GM19025 (cell line): Measurements from ENCODE around the gene GATA6.
"Not testable (repeated sequence)": the region's sequence is repeated elsewhere in the genome, so short reads cannot be mapped to it uniquely, and the experiment has no call there.

ENCODE experiments used
- ATAC-seq: cut with Tn5 transposase; IDR thresholded peaks from one replicate; pipeline ENCODE4 v1.9.1; 2021; ENCODE audit warnings: mild to moderate bottlenecking, low read depth, moderate library complexity; ENCODE audit not compliant: unreplicated experiment

Gene GATA6

DNA sequence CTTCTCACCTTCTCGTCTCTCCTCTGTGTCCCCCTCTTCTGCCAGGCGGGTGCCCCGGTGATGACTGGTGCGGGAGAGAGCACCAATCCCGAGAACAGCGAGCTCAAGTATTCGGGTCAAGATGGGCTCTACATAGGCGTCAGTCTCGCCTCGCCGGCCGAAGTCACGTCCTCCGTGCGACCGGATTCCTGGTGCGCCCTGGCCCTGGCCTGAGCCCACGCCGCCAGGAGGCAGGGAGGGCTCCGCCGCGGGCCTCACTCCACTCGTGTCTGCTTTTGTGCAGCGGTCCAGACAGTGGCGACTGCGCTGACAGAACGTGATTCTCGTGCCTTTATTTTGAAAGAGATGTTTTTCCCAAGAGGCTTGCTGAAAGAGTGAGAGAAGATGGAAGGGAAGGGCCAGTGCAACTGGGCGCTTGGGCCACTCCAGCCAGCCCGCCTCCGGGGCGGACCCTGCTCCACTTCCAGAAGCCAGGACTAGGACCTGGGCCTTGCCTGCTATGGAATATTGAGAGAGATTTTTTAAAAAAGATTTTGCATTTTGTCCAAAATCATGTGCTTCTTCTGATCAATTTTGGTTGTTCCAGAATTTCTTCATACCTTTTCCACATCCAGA, 31.3 kb downstream of the GATA6 start:
- no peak for ATAC-seq

DNA sequence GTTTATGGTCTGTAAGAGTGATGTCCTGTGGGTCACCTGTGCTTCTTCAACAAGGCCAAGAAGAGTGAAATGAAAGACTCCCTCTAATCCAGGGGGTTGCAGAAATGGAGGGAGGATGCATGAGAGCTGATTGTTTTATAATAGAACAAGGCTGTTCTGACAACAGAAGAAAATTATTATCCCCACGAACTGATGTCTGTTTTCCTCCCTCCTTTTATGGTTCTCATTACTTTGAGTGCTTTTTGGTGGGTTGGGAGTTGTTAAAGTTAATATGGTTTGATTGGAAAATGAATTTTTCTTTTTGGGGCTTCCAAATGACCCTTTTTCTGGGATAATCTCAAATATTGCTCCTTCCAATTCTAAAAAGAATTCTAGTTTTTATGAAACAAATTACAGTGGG, 33.6 kb downstream of the GATA6 start:
- ATAC-seq: no peak

DNA sequence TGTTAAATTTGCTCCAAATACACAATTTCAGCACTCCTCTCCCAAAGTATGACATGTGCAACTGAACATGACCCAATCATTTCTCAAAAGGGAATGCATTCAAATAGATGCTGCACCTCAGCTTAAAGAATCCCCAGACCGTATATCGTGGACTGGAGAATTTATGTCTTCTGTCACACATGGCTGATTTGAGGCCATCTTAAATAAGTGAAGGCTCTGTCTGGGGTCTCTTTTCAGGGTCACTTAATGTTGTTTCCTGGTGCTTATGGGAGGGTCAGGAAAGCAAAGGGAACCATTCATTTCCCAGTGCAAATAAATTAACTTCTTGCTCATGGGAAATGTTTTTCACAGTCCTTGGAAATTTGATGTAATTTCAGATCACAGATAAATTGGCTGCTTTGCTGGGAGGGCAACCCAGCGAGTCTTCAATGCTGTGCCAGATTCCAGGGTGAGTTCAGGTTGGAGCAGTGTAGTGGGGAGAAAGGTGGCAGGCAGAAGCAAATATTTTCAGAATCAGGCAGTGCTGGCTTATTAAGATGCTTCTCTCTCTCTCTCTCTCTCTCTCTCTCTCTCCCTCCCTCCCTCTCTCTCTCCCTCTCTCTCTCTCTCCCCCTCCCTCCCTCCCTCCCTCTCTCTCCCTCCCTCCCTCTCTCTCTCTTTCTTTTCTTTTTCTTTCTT, 34.3 kb downstream of the GATA6 start:
- ATAC-seq: no peak

DNA sequence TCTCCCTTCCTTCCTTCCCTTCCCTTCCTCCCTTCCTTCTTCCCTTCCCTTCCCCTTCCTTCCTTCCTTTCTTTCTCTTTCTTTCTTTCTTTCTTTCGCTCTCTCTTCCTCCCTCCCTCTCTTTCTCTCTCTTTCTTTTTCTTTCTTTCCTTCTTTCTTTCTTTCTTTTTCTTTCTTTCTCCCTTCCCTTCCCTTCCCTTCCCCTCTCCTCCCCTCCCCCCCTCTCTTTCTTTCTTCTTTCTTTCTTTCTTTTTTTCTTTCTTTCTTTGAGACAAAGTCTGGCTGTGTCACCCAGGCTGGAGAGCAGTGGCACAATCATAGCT, 34.8 kb downstream of the GATA6 start:
- ATAC-seq: no peak

DNA sequence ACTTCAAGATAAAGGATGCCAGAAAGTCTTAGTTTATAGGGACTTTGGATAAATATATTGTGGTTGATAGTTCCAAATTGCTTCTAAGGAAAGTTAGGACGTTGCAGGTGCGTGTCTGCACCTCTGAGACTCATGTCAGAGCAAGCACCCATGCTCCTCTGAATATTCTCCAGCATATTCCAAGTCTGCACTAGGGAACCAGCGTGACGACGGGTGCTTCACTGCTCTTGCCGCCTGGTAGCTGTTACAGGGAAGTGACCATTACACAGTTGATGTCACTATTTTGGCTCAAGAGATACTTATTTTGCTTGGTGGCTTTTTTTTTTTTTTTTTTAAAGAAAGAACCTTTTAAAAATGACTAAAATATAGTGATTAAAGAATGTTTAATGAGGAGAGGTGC, 35.6 kb downstream of the GATA6 start:
- ATAC-seq: no peak

DNA sequence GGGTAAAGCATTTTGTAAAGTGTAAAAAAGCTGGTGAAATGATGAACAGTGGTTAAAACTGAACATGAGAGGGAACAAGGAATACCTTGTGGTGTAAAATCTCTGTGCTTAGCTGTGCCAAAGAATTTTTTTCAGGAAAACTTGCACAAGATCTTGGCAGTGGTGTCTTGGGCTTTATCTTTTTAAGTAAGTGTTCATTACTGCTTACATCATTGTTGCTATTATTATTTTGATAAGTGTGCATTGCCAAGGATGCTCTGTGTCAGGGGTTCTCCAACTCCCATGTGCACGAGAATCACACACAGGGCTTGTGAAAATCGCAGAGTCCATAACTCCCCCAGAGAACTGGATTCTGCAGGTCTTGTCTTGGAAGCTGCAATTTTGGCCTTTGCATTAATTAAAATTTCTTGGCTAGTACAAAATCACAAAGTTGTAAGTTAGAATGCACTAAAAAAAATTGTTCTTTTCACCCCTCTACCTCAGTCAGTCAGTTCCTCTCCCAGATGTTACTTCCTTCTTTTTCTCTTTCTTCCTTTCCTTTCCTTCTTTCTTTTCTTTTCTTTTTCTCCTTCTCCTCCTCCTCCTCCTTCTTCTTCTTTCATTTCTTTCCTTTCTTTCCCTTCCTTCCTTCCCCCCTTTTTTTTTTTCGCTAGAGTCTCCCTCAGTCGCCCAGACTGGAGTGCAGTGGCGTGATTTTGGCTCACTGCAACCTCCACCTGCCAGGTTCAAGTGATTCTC, 37.8 kb downstream of the GATA6 start:
- ATAC-seq: no peak

DNA sequence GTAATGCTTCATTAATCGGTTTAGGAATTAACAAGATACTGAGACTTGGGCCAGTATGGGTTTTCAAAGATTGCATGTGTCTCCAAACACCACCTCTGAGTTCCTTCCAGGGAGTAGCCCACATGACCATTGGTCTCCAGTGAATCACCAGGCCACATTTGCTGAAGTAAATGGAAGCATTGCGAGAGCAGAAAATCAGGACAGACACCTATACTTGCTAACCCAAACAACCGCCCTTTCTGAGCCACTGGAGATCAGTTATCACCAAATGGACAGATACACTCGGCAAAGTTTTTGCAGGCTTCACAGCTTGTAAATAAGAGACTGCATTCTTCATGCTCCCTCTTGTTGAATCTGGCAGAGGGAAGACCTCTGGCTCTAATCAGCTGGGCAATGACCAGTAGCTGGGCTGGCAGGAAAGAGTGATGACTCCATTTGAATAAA, 40.9 kb downstream of the GATA6 start:
- ATAC-seq: no peak

DNA sequence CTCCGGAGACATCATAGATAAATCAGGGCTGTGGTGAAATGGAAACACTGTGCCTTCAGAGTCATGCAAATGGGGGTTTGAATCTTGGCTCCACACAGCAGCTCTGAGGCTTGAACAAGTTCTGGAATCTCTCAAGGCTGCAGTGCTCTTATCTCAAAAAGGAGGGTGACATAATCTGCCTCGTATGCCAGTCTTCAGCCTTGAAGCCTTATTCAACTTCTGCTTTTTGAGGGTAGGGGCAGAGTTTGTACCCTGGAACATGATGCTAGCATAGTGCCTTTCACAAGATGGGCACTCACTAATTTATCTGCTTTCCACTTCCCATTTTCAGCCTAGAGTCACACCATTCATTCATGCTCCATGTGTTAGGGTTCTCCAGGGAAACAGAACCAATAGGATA, 42.3 kb downstream of the GATA6 start:
- no peak for ATAC-seq

DNA sequence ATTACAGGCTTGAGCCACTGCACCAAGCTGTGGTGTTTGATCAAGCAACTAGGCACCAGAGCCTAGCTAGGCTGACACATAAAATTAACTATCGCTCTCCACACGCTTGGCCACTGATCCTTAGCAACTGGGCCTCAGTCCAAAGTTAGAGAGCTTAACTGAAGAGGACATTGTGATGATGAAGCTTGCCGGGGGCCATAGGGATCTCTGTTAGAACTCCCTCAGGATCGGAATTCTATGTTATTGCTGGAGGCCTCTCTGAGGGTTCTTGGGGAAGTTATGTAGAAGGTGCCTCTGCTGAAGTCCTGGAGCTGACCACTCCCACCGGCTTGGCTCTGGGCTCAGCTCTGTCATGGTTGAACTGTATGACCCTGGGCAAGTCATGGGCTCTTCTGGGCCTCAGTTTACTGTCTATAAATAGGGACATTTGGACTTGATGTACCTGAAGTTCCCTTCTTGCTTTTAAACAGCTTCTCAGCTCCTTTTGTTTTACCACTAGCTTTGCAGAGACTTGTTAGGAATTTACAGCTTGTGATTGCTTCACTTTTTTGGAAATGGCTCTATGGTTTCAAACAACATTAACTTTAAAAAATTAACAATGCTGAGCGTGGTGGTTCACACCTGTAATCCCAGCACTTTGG, 44.1 kb downstream of the GATA6 start:
- ATAC-seq: no peak

DNA sequence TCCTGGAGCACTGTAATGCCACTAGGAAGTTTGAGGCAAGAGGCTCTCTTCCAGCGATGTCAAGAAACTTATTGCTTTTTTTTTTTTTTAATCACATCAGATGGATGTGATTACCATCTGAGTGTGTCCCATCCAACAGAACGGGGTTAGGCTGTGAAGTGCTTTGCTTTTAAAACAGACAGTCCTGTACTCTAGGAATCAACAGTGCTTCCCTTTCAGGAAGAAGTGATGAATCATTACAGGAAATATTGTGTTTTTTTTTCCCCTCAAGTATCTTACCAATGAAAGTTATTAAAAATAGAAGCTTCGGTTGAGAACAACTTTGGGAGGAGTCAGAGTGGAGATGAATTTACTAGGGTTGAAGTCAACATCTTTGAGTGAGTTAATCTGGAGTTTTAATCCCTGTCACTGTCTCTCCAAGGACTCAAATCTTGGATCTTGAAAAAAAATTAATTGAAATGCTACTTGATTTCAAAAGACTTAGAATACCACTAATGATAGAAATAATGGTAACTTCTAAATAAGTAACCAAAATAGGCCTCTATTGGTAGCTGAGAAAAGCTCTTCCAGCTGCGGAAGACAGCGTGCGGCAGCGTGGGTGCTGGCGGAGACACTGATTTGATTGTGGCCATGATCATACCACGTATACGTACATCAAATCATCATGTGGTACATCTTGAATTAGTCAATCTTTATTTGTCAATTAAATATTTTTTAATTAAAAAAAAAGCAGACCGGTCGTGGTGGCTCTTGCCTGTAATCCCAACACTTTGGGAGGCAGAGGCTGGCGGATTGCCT, 45.5 kb downstream of the GATA6 start:
- no peak for ATAC-seq

DNA sequence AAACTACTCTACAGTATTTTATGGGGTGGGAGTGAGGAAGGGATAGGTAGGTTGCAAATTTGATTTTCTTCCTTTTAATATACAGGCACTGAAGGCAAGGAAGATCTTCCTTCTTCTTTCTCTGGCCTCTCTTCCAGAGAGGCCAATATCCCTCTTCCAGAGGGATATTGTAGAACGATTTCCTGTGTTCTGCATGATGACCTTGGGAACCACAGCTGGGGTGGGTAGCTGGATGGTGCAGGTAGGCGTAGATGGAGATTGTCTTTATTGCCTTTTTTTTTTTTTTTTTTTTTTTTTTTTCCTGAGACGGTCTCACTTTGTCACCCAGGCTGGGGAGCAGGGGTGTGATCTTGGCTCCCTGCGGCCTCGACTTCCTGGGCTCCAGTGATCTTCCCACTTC, 49.4 kb downstream of the GATA6 start:
- no peak for ATAC-seq

DNA sequence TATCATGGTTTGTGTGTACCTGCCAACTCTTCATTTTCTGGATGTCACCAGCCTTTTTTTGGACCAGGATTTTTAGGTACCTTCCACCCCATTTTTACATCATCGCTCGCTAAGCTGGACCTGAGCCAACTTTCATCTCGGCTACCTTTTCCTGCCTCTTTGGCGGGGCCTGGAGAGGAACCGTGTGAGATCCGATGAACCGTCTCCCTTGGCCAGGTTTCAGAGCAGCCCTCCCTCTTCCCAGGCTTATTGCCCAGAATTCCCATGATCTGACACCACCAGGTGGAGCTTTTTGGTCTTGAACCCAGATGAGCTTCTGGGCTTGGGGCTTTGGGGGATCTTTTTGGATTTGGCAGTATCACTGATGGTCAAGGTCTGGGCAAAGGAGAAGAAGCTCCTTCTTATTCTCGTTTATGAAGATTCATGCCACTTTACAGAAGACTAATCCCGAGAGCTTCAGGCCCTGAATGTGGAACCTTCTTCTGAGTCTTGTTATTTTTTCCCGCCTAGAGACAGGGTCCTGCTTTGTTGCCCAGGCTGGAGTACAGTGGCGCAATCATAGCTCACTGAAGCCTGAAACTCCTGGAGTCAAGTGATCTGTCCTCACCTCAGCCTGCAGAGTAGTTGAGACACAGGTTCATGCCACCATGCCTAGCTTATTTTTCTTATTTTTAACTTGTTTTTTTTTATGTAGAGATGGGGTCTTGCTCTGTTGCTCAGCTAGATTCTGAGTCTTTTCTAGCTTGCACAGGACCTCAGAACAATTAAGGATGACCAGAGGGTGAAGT, 50.4 kb downstream of the GATA6 start:
- no peak for ATAC-seq

DNA sequence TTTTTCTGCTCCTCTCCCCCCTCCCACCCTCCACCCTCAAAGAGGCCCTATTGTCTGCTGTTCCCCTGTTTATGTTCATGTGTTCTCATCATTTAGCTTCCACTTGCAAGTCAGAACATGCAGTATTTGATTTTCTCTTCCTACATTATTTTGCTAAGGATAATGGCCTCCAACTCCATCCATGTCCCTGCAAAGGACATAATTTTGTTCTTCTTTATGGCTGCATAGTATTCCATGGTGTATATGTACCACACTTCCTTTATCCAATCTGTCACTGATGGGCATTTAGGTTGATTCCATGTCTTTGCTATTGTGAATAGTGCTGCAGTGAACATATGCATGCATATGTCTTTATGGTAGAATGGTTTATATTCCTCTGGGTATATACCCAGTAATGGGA, 51.2 kb downstream of the GATA6 start:
- not testable (repeated sequence) for ATAC-seq

DNA sequence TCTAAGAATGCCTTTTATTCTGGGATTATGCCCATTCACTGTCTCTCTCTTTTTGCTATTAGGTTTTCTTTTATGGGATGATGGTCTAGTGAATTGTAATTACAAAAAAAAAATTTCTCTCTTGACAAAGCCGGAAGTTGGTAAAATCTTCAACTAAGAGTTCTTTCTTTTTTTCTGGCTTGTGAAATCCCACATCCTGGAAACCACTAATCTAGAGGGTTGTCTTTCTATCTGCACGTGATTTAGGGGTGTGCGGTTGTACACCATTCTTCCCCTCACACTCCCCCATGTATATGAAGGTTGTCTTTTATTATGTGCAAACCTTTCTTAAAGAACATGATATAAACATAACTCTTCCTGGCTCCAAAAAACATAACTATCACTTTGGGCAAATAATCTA, 52.0 kb downstream of the GATA6 start:
- no peak for ATAC-seq

DNA sequence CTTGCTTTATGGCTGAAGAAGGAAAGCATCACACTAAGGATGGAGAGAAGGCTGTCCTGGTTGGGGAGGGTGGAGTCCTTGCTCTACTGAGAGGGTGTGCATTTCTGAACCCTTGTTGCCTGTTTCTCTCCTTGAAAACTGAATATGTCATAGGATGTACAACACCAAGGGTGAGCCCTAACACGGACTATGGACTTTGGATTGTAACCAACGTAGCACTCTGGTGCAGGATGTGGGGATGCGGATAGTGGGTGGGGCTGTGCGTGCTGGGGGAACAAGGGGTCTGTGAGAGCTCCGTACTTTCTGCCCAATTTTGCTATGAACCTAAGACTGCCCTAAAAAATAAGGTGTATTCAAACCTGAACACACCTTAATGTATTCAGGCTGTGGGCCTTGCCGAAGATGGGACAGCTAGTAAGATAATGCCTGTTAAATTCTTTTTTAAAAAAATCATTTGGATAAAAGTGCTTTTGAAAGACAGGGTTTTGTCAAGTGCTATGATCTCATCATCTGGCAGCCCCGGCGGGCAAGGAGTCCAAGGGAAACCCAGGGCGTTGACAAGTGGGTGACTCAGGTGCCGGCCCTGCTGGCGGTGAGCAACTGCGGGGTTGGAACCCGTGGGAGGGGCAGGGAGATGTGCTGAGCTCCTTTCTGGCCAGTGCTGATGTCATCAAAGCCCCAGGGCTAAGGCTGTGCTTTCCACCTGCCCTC, 54.0 kb downstream of the GATA6 start:
- ATAC-seq: no peak

DNA sequence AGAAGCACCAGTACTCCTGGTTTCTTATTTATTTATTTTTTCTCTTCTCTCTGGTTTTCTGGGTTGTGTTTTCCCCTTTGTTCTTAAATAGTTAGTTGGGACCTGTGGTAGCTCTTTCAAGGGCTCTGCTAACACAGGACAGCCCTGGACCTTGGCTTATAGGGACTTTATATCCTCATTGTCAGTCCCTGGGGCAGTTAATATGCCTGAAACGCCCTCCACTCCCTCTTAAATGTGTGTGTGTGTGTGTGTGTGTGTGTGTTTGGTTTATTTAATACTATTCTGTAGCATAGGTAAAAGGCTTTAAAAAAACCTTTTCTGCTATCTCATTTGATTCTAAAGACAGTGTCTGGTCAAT, 54.6 kb downstream of the GATA6 start:
- ATAC-seq: no peak

DNA sequence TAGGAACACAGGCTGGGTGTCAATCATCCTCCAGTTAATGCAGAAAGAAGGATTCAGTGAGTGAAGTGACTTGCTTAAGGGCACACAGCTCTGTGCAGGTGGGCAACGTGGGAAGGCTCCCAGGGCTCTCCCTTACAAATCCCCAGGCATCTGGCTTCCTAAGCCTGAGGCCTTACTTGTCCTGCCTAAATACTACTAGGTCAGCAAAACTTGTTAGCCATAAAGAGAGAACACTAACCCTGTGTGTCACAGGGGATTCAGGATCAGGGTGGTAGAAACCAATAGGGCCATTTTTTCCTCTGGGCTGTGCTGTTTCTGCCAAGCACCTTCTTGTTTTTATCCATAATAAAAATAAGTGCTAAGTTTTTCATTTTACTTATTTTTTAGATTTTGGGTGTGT, 55.0 kb downstream of the GATA6 start:
- ATAC-seq: no peak

DNA sequence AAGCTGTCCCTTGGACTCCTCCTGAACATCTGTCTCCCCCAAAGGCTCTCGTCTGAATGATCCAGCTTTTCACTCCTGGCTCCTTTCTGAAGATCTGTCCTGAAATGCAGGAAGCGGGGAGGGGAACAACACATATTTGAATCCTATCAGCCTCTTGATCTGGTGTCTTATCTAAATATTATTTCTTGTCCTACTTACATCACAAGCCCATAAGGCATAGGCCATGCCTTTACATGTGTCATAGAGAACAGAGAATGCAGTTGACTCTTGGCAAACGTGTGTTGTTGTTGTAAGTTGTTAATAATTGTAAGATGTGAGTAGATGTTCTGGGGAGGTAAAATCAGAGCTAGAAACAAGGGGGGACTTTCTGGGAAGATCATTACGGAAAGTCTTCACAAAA, 57.4 kb downstream of the GATA6 start:
- no peak for ATAC-seq

DNA sequence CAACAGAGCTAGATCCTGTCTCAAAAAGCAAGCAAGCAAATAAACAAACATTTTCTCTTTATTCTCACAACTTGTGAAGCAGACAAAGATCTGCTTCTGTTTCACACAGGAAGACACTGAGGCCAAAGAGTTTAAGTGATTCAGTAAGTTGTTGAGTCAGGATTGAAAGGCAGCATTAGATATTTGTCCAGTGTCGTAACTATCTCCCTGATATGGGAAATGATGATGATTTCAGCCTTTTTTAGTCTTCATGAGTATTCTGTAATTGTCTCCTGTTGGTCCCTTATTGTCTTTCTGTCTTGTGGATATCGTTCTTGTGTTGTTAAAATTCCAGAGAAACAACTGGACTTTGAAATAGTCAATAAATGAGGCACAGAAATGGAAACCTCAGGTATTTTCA, 59.6 kb downstream of the GATA6 start:
- no peak for ATAC-seq
